Spleen (tissue), 7 donors: ENCODE measurements around the gene SEMA3G.

Source experiments
- CTCF ChIP-seq, 11 experiments: fragments of 200-600 bp in 7 of 11; fragments of 450-650 bp in 4 of 11; sonication (generic) in 4 of 11; IDR thresholded peaks in 8 of 11; conservative IDR thresholded peaks in 3 of 11; 1 replicate in 7 of 11; 2 replicates in 4 of 11; pipeline versions ENCODE4 v1.4.0 to v1.8.0; 2016 to 2021; ENCODE audit warnings: antibody characterized with exemption in 11 of 11, inconsistent platforms in 4 of 11, mild to moderate bottlenecking in 1 of 11
- POLR2A ChIP-seq, 3 donors: fragments of 450-650 bp; IDR thresholded peaks; one replicate each; pipeline ENCODE4 v1.5.1; 2017; ENCODE audit warnings: antibody characterized with exemption in 3 of 3, mild to moderate bottlenecking in 1 of 3
- donor health status: DM: no; HTN: no; CAD: no; lungs with moderate emphysema.
- donor health status: DM: no; HTN: no; CAD: no.
- donor health status: DM: no; HTN: no; CAD: no.

GRCh38 chr3:52383446-52383845 lies 61.5 kb downstream of the SEMA3G start:
- no peak for TF ChIP-seq CTCF (IDR thresholded peaks at IDR 0.05 in 8 of 11, conservative IDR thresholded peaks at IDR 0.05 in 3 of 11)
- no peak for TF ChIP-seq POLR2A (IDR thresholded peaks at IDR 0.05)
